HEK293 (cell line): ENCODE results near the gene OR2T10.

Source experiments
- CTCF ChIA-PET: fragments of 350-600 bp; formaldehyde crosslinking; extraction: SDS; loops from one replicate; lab custom pipeline; 2021; ENCODE audit warnings: antibody characterized with exemption; lab: Yijun Ruan, JAX
- POLR2A ChIA-PET: fragments of 300-600 bp; formaldehyde crosslinking; extraction: SDS; loops from one replicate; lab custom pipeline; 2020; ENCODE audit warnings: antibody characterized with exemption, inconsistent platforms; lab: Yijun Ruan, JAX
- H3K27ac ChIP-seq: fragments of 200-500 bp; sonication (Bioruptor generic); 2 replicates; pipeline ENCODE4 v1.5.1; 2014; ENCODE audit warnings: low read depth, low read length, control low read depth, inconsistent platforms; ENCODE audit errors: extremely low read depth
- H3K36me3 ChIP-seq, 2 experiments: fragments of 200-500 bp in 1 of 2; sonication (Bioruptor generic) in 1 of 2; 1 replicate in 1 of 2; 2 replicates in 1 of 2; pipeline ENCODE4 v1.5.1; 2014 to 2017; ENCODE audit warnings: inconsistent platforms in 2 of 2, low read length in 2 of 2; ENCODE audit not compliant: control insufficient read depth in 2 of 2, insufficient read depth in 1 of 2
- H3K4me1 ChIP-seq: fragments of 200-500 bp; sonication (Bioruptor generic); 2 replicates; pipeline ENCODE4 v1.5.1; 2014; ENCODE audit warnings: mild to moderate bottlenecking, low read length, inconsistent platforms; ENCODE audit not compliant: control insufficient read depth, insufficient read depth
- H3K4me3 ChIP-seq: 2 replicates; pipeline ENCODE4 v1.5.1; 2011; ENCODE audit warnings: low read depth, mild to moderate bottlenecking, control low read depth, low read length, moderate library complexity
- H3K9me3 ChIP-seq: fragments of 200-500 bp; sonication (Bioruptor generic); 2 replicates; pipeline ENCODE4 v1.5.1; 2014; ENCODE audit warnings: low read depth, low read length, inconsistent platforms; ENCODE audit not compliant: control insufficient read depth, insufficient read depth
- KLF1 ChIP-seq: fragments of 450-650 bp; formaldehyde crosslinking; IDR thresholded peaks from 2 replicates; pipeline ENCODE4 v1.5.1; 2016; ENCODE audit warnings: missing biosample characterization, missing genetic modification characterization
- KLF10 ChIP-seq: fragments of 450-650 bp; IDR thresholded peaks from 2 replicates; pipeline ENCODE4 v1.5.1; 2018; ENCODE audit warnings: missing biosample characterization, mild to moderate bottlenecking, missing genetic modification characterization
- KLF8 ChIP-seq: fragments of 450-650 bp; formaldehyde crosslinking; IDR thresholded peaks from 2 replicates; pipeline ENCODE4 v1.5.1; 2016; ENCODE audit warnings: missing biosample characterization, missing genetic modification characterization
- MZF1 ChIP-seq: fragments of 450-650 bp; formaldehyde crosslinking; IDR thresholded peaks from 2 replicates; pipeline ENCODE4 v1.5.1; 2017; ENCODE audit warnings: missing biosample characterization, missing genetic modification characterization, borderline replicate concordance
- PRDM4 ChIP-seq: fragments of 450-650 bp; formaldehyde crosslinking; IDR thresholded peaks from 2 replicates; pipeline ENCODE4 v1.5.1; 2017; ENCODE audit warnings: missing biosample characterization, missing genetic modification characterization
- ZBTB44 ChIP-seq: fragments of 450-650 bp; IDR thresholded peaks from 2 replicates; pipeline ENCODE4 v1.5.1; 2018; ENCODE audit warnings: missing biosample characterization, mild to moderate bottlenecking, missing genetic modification characterization
- ZEB2 ChIP-seq: fragments of 450-650 bp; formaldehyde crosslinking; IDR thresholded peaks from 2 replicates; pipeline ENCODE4 v1.5.1; 2016; ENCODE audit warnings: missing biosample characterization, missing genetic modification characterization
- ZNF114 ChIP-seq: fragments of 450-650 bp; formaldehyde crosslinking; IDR thresholded peaks from 2 replicates; pipeline ENCODE4 v1.5.0; 2017; ENCODE audit warnings: missing biosample characterization, missing genetic modification characterization
- ZNF19 ChIP-seq: fragments of 450-650 bp; formaldehyde crosslinking; IDR thresholded peaks from 2 replicates; pipeline ENCODE4; 2016; ENCODE audit warnings: missing biosample characterization, missing genetic modification characterization, low read depth
- ZNF223 ChIP-seq: fragments of 450-650 bp; formaldehyde crosslinking; IDR thresholded peaks from 2 replicates; pipeline ENCODE4 v1.5.1; 2016; ENCODE audit warnings: missing biosample characterization, missing genetic modification characterization
- ZNF426 ChIP-seq: fragments of 450-650 bp; formaldehyde crosslinking; IDR thresholded peaks from 2 replicates; pipeline ENCODE4 v1.5.1; 2017; ENCODE audit warnings: missing biosample characterization, missing genetic modification characterization, mild to moderate bottlenecking, inconsistent platforms, moderate library complexity
- ZNF501 ChIP-seq: fragments of 450-650 bp; formaldehyde crosslinking; IDR thresholded peaks from 2 replicates; pipeline ENCODE4 v1.5.1; 2016; ENCODE audit warnings: missing biosample characterization, missing genetic modification characterization
- ZNF510 ChIP-seq: fragments of 450-650 bp; formaldehyde crosslinking; IDR thresholded peaks from 2 replicates; pipeline ENCODE4 v1.5.1; 2018; ENCODE audit warnings: mild to moderate bottlenecking, missing genetic modification characterization, missing biosample characterization; ENCODE audit not compliant: insufficient replicate concordance
- ZNF529 ChIP-seq: fragments of 450-650 bp; formaldehyde crosslinking; IDR thresholded peaks from 2 replicates; pipeline ENCODE4 v1.5.1; 2017; ENCODE audit warnings: missing genetic modification characterization, missing biosample characterization; ENCODE audit not compliant: insufficient replicate concordance
- ZNF555 ChIP-seq: fragments of 450-650 bp; formaldehyde crosslinking; conservative IDR thresholded peaks from 2 replicates; pipeline ENCODE4 v1.5.1; 2017; ENCODE audit warnings: missing biosample characterization, mild to moderate bottlenecking, missing genetic modification characterization, inconsistent platforms
- ZNF626 ChIP-seq: fragments of 450-650 bp; sonication (Bioruptor Pico); formaldehyde crosslinking; IDR thresholded peaks from 2 replicates; pipeline ENCODE4 v1.5.1; 2018; ENCODE audit warnings: missing biosample characterization, missing genetic modification characterization, inconsistent platforms
- ZNF791 ChIP-seq: fragments of 450-650 bp; formaldehyde crosslinking; IDR thresholded peaks from 2 replicates; pipeline ENCODE4 v1.5.1; 2016; ENCODE audit warnings: missing biosample characterization, missing genetic modification characterization
- TF ChIP-seq, protein P1 (sequence below): fragments of 450-650 bp; formaldehyde crosslinking; IDR thresholded peaks from 2 replicates; pipeline ENCODE4 v1.5.1; 2016; ENCODE audit warnings: missing biosample characterization, missing genetic modification characterization

OR2T10 gene

DNA sequence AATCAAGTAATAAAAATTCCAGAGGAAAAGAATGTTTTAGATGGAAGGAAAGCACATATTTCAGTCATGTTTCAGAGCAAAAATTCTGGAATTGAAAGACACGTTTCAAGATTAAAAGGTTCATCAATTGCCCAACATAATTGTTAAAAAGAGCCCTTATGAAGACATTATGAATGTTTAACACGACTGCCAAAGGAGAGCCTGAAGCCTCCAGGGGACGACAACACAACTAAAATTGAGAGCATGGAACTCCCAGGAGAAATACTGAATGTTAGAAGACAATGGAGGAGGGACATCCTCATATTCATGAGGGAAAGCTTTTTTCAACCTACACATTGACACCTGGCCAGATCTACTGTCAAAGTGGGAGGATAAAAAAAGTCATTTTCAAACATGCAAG, 21.4 kb upstream of the OR2T10 start:
- Histone ChIP-seq H3K36me3 (no peaks in the 10 kb centered on the region), H3K4me1 (no peaks in the 10 kb centered on the region), H3K27ac (no peak overlapping the region)
- ChIA-PET POLR2A (no interaction called here), CTCF (interaction anchor here (0.5 to 1.0 kb wide), 3 partner anchors 171 to 227 kb away, joined by 3 read pairs; no protein-coding TSS in a partner anchor)
- TF ChIP-seq ZNF223 (tag by site-specific recombination) = no peak
- no peak for TF ChIP-seq ZNF19 (tag by site-specific recombination)
- TF ChIP-seq, protein P1, sequence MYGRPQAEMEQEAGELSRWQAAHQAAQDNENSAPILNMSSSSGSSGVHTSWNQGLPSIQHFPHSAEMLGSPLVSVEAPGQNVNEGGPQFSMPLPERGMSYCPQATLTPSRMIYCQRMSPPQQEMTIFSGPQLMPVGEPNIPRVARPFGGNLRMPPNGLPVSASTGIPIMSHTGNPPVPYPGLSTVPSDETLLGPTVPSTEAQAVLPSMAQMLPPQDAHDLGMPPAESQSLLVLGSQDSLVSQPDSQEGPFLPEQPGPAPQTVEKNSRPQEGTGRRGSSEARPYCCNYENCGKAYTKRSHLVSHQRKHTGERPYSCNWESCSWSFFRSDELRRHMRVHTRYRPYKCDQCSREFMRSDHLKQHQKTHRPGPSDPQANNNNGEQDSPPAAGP (tag by site-specific recombination) = no peak
- no peak for TF ChIP-seq ZNF529
- no peak for TF ChIP-seq ZNF791 (tag by site-specific recombination)
- TF ChIP-seq, all 188 proteins: peak for 0
- Histone ChIP-seq H3K9me3 (no peaks in the 10 kb centered on the region), H3K4me3 (no peak overlapping the region)

GRCh38 chr1:248618119-248618518, 20.6 kb upstream of the OR2T10 start:
- CTCF ChIA-PET = no interaction called here
- POLR2A ChIA-PET = no interaction called here
- TF ChIP-seq MZF1 (no peak), ZNF501 (tag by site-specific recombination) (no peak), ZNF626 (tag by site-specific recombination) (no peak), ZEB2 (tag by site-specific recombination) (no peak), ZNF555 (tag by site-specific recombination) (no peak), KLF8 (tag by site-specific recombination) (no peak), ZNF426 (tag by site-specific recombination) (no peak)
- TF ChIP-seq, all 188 proteins: peak for 0
- no peak overlapping the region for H3K27ac ChIP-seq
- no peaks in the 10 kb centered on the region for H3K36me3 ChIP-seq
- H3K4me1 ChIP-seq = no peaks in the 10 kb centered on the region
- H3K4me3 ChIP-seq = no peak overlapping the region
- no peaks in the 10 kb centered on the region for H3K9me3 ChIP-seq

GRCh38 chr1:248613742-248614141, 16.2 kb upstream of the OR2T10 start:
- Histone ChIP-seq H3K36me3 (no peaks in the 10 kb centered on the region), H3K4me3 (no peak overlapping the region), H3K4me1 (no peaks in the 10 kb centered on the region), H3K9me3 (no peaks in the 10 kb centered on the region), H3K27ac (no peak overlapping the region)
- ChIA-PET CTCF (no interaction called here), POLR2A (no interaction called here)
- TF ChIP-seq KLF1 (tag by site-specific recombination) (no peak), KLF8 (tag by site-specific recombination) (no peak), KLF10 (no peak), ZNF510 (tag by site-specific recombination) (no peak), ZNF114 (tag by site-specific recombination) (no peak), ZBTB44 (no peak), PRDM4 (tag by site-specific recombination) (no peak)
